ENCODE results near the gene ASB1. TPM values are rescaled to one million over a fixed set of nuclear protein-coding genes. Genes with fewer than 3 reads are reported as not detected.

Gene ASB1, protein sequence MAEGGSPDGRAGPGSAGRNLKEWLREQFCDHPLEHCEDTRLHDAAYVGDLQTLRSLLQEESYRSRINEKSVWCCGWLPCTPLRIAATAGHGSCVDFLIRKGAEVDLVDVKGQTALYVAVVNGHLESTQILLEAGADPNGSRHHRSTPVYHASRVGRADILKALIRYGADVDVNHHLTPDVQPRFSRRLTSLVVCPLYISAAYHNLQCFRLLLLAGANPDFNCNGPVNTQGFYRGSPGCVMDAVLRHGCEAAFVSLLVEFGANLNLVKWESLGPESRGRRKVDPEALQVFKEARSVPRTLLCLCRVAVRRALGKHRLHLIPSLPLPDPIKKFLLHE
- 29.8 and 30.5 TPM in 2 replicates for polyA plus RNA-seq (2011; rRNA removed)
- 25.0 and 35.0 TPM in 2 replicates for polyA minus RNA-seq (2011; rRNA and poly(A)+ RNA removed)

DNA sequence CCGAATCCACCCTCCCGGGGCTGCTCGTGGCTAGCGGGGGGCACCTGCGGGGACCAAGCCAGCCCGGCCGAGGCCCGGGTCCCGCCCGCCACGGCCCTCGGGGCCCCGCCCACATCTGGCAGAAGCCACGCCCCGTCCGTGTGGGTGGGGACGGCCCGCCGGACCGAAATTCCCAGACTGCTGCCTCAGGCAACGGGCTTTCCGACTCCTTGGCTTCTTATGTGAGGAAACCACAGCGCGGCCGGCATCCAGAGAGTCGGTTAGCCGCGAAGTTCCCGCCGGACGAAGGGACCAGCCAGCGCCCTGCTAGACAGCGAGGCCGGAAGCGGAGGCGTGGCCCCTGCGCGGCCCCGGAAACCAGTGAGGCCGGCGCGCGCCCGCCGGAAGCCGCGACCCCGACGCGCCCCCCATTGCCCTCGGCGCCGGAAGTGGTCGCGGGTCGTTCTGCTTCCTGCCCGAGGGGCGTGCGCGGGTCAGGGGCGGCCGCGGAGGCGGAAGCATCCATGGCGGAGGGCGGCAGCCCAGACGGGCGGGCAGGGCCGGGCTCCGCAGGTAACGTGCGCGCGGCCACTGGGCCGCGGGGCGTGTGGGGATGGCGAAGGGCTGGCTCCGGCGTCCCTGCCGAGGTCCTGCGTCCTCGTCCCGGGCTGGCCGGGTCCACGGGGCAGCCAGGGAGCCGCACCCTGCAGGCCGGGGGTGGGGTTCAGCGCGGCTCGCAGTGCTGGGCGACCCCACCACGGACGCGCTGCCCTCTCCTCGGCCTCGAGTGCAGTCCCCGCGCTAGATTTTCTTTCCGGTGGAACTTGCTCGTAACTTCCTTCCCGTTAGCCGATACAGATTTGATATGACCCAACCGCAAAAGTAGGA, at the start of gene ASB1:
Gene ASB1 (plus strand): TSS at position 360 of the 867 bp plus-strand sequence. CDS start 144 bp downstream, at position 504.
- Histone ChIP-seq H3K4me3 (ENCODE audit: low read depth, low read length) (peak within 1 kb of the TSS; percentile 95), H3K27ac (ENCODE audit: low read depth, low read length) (peak within 1 kb of the TSS; percentile 97), H3K9me3 (ENCODE audit: control insufficient read depth, insufficient read depth, low read length) (peaks cover 5% of the 10 kb centered on the region), H3K27me3 (ENCODE audit: control insufficient read depth, insufficient read depth, low read length) (no peaks in the 10 kb centered on the region)
- peak; percentile 39 for DNase-seq (ENCODE audit: low read depth, low spot score)
- ChIA-PET CTCF (interaction anchor here (0.8 kb wide), 1 partner anchor 59 kb away, joined by 3 read pairs; no protein-coding TSS in a partner anchor), POLR2A (no interaction called here)
- TF ChIP-seq, protein P1, sequence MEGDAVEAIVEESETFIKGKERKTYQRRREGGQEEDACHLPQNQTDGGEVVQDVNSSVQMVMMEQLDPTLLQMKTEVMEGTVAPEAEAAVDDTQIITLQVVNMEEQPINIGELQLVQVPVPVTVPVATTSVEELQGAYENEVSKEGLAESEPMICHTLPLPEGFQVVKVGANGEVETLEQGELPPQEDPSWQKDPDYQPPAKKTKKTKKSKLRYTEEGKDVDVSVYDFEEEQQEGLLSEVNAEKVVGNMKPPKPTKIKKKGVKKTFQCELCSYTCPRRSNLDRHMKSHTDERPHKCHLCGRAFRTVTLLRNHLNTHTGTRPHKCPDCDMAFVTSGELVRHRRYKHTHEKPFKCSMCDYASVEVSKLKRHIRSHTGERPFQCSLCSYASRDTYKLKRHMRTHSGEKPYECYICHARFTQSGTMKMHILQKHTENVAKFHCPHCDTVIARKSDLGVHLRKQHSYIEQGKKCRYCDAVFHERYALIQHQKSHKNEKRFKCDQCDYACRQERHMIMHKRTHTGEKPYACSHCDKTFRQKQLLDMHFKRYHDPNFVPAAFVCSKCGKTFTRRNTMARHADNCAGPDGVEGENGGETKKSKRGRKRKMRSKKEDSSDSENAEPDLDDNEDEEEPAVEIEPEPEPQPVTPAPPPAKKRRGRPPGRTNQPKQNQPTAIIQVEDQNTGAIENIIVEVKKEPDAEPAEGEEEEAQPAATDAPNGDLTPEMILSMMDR (IDR thresholded peaks at IDR 0.05; ENCODE audit: low read depth, low read length) = no peak

DNA sequence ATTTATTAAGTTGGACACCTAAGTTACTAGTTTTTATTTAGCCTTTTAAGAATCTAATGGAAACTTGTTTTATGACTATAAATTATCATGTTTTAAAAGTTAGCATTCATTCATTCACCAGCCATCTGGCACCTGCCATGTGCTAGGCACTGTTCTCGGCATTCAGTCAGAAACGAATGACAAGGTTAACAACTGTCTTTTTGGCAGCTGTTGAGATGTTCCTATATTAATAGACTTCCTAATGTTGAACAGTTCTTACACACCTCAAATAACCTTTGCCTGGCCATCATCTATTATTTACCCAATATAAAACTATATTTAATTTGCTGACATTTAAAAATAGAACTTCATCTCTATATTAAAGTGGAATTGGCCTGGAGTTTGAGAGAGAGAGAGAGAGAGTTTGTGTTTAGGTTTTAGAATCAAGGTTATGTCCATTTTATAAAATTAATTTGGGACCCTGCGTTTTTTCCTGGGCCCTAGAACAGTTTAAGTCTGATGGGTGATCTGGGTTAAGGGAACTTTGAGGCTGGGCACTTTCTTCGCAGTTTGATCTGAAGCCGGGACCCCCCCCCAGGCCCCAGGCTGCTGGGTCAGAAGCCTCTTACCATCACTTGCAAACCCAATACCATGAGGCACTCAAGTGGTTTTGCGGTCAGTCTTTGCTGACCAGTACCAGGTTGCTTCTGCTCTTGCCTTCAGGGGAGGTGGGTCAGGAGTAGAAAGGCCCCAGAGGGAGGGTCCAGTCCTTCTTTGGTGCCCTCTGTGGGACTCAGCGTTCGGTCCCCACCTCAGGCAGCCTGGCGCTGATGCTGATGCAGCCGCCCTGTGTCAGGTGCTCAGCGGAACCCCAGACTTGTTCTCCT, 48.3 kb upstream of the ASB1 start:
- no peaks in the 10 kb centered on the region for H3K27me3 ChIP-seq (ENCODE audit: control insufficient read depth, insufficient read depth, low read length)
- POLR2A ChIA-PET = no interaction called here
- no peak overlapping the region for H3K27ac ChIP-seq (ENCODE audit: low read depth, low read length)
- CTCF ChIA-PET = interaction anchor here (1.4 kb wide), 1 partner anchor 9 kb away, joined by 3 read pairs; no protein-coding TSS in a partner anchor
- no peak overlapping the region for H3K4me3 ChIP-seq (ENCODE audit: low read depth, low read length)
- H3K9me3 ChIP-seq (ENCODE audit: control insufficient read depth, insufficient read depth, low read length) = 0 out of 2 replicates have a peak, but pooled peaks cover 2% of the 10 kb centered on the region
- no peak for DNase-seq (ENCODE audit: low read depth, low spot score)
- TF ChIP-seq, protein P1 (IDR thresholded peaks at IDR 0.05; ENCODE audit: low read depth, low read length) = no peak

DNA sequence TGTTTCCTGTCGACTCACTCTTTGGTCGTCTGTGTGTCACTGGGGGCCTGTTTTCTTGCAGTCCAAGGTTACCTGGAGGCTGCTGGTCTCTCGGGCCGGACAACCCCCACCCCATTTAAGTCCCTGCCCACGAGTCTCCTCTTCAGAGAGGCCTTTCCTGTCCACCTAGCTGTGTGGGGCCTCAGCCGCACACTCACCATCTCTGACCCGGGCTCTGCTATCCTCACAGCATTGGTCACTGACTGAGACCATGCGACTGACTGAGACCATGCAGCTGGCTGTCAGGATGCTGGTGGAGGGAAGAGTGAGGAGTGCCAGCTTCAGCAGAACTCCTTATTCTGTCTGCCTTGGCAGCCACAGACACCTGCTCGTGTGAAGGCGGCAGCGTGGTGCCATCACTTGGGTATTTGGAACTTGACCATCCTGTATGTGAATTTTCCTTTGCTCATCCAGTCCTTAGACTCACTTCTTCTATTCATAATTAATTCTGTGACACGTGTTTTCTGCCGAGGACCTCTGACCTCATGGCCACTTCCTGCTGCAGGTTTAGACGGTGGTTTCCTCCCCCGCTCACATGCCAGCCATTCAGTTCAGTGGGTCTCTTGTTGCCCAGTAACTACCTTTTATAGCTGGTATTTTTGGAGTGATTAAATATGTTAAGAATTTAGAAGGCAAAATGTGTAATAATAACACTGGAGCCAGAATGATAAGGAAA, 47.5 kb upstream of the ASB1 start:
- H3K9me3 ChIP-seq (ENCODE audit: control insufficient read depth, insufficient read depth, low read length) = 0 out of 2 replicates have a peak, but pooled peaks cover 2% of the 10 kb centered on the region
- no peak overlapping the region for H3K4me3 ChIP-seq (ENCODE audit: low read depth, low read length)
- CTCF ChIA-PET = interaction anchor here (0.6 to 1.3 kb wide), 2 partner anchors 8 to 23 kb away, joined by 4 to 5 read pairs; no protein-coding TSS in a partner anchor
- H3K27ac ChIP-seq (ENCODE audit: low read depth, low read length) = no peak overlapping the region
- POLR2A ChIA-PET = interaction anchor here (1.0 kb wide), 1 partner anchor 55 kb away, joined by 3 read pairs; no protein-coding TSS in a partner anchor
- TF ChIP-seq, protein P1 (IDR thresholded peaks at IDR 0.05; ENCODE audit: low read depth, low read length) = no peak
- DNase-seq (ENCODE audit: low read depth, low spot score) = no peak
- no peaks in the 10 kb centered on the region for H3K27me3 ChIP-seq (ENCODE audit: control insufficient read depth, insufficient read depth, low read length)

DNA sequence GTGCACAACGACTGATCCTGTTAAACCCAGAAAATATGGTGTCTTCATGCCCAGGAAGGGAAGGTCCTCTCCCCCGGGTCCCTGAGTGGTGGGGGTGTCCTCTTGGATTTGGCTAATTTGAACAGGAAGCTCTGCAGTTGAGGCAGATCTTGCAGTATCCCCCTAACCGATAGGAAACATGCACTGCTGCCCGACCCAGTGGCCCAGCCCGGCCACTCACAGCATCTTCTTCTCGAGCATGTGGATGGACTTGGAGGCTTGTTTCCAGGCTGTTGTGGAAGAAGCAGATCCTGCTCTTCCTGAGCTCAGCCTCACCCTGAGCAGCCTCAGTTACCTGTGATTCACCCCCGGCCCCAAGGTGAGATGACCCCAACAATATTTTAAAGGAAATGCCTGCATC, 46.4 kb upstream of the ASB1 start:
- TF ChIP-seq, protein P1 (IDR thresholded peaks at IDR 0.05; ENCODE audit: low read depth, low read length) = no peak
- POLR2A ChIA-PET = no interaction called here

More for the DNA sequence above, 46.4 kb upstream of the ASB1 start:
- H3K27me3 ChIP-seq (ENCODE audit: control insufficient read depth, insufficient read depth, low read length) = no peaks in the 10 kb centered on the region
- DNase-seq (ENCODE audit: low read depth, low spot score) = no peak
- no peak overlapping the region for H3K4me3 ChIP-seq (ENCODE audit: low read depth, low read length)
- 0 out of 2 replicates have a peak, but pooled peaks cover 2% of the 10 kb centered on the region for H3K9me3 ChIP-seq (ENCODE audit: control insufficient read depth, insufficient read depth, low read length)
- CTCF ChIA-PET = interaction anchor here (1.3 kb wide), 1 partner anchor 10 kb away, joined by 4 read pairs; no protein-coding TSS in a partner anchor
- no peak overlapping the region for H3K27ac ChIP-seq (ENCODE audit: low read depth, low read length)

All from AG04450 (cell line).